ENCODE data around the gene FRK. TPM values are rescaled to one million over a fixed set of nuclear protein-coding genes. Genes with fewer than 3 reads are reported as not detected.

The FRK gene
- total RNA-seq, 1 donor from 2014 or later: 0.77 TPM

- no peak for TF ChIP-seq CTCF (IDR thresholded peaks at IDR 0.05; ENCODE audit: insufficient read depth, low read depth, low read length)
- no peak for TF ChIP-seq EZH2 (IDR thresholded peaks at IDR 0.05; ENCODE audit: insufficient read depth, low read length)
- Histone ChIP-seq H3K9ac (ENCODE audit: low read length) (no peak overlapping the region), H3K36me3 (ENCODE audit: insufficient read depth, low read length) (no peaks in the 10 kb centered on the region), H4K20me1 (ENCODE audit: insufficient read depth, low read length) (no peaks in the 10 kb centered on the region), H3K79me2 (ENCODE audit: insufficient read depth, low read length) (no peaks in the 10 kb centered on the region), H3K27me3 (ENCODE audit: insufficient read depth, low read length) (no peaks in the 10 kb centered on the region), H3K27ac (ENCODE audit: low read depth, low read length) (no peak overlapping the region), H2AFZ (ENCODE audit: low read depth, low read length) (no peak overlapping the region), H3K4me3 (ENCODE audit: insufficient read depth, low read depth, low read length) (no peak overlapping the region), H3K4me2 (ENCODE audit: low read length) (no peak overlapping the region), H3K9me3 (ENCODE audit: insufficient read depth, low read depth, low read length) (no peaks in the 10 kb centered on the region), H3K4me1 (ENCODE audit: insufficient read depth, low read length) (peaks cover 7% of the 10 kb centered on the region)
- Mint-ChIP-seq H3K4me3 (ENCODE audit: unreplicated experiment) (no peak overlapping the region), H3K27ac (ENCODE audit: unreplicated experiment) (no peak overlapping the region), H3K4me1 (ENCODE audit: low read depth, unreplicated experiment) (peaks cover 4% of the 10 kb centered on the region), H3K36me3 (ENCODE audit: low read depth, unreplicated experiment) (no peaks in the 10 kb centered on the region), H3K9me3 (ENCODE audit: unreplicated experiment) (no peaks in the 10 kb centered on the region), H3K27me3 (ENCODE audit: low read depth, unreplicated experiment) (no peaks in the 10 kb centered on the region)
- FAIRE-seq (no peak), DNase-seq (ENCODE audit: low read depth) (no peak)
Observed at GRCh38 chr6:116072368-116072767, 11.7 kb upstream of the FRK start.

GRCh38 chr6:116070616-116071389 is 10.1 kb upstream of the FRK start:
- no peak overlapping the region for H3K4me3 Mint-ChIP-seq (ENCODE audit: unreplicated experiment)
- Histone ChIP-seq H3K27ac (ENCODE audit: low read depth, low read length) (no peak overlapping the region), H2AFZ (ENCODE audit: low read depth, low read length) (no peak overlapping the region), H3K4me3 (ENCODE audit: insufficient read depth, low read depth, low read length) (no peak overlapping the region), H4K20me1 (ENCODE audit: insufficient read depth, low read length) (no peaks in the 10 kb centered on the region), H3K36me3 (ENCODE audit: insufficient read depth, low read length) (no peaks in the 10 kb centered on the region), H3K79me2 (ENCODE audit: insufficient read depth, low read length) (no peaks in the 10 kb centered on the region), H3K4me1 (ENCODE audit: insufficient read depth, low read length) (peaks cover 7% of the 10 kb centered on the region), H3K9ac (ENCODE audit: low read length) (no peak overlapping the region), H3K27me3 (ENCODE audit: insufficient read depth, low read length) (no peaks in the 10 kb centered on the region), H3K9me3 (ENCODE audit: insufficient read depth, low read depth, low read length) (no peaks in the 10 kb centered on the region), H3K4me2 (ENCODE audit: low read length) (no peak overlapping the region)
- H3K36me3 Mint-ChIP-seq (ENCODE audit: low read depth, unreplicated experiment): no peaks in the 10 kb centered on the region
- H3K9me3 Mint-ChIP-seq (ENCODE audit: unreplicated experiment): no peaks in the 10 kb centered on the region
- H3K27ac Mint-ChIP-seq (ENCODE audit: unreplicated experiment): no peak overlapping the region
- H3K27me3 Mint-ChIP-seq (ENCODE audit: low read depth, unreplicated experiment): no peaks in the 10 kb centered on the region
- no peak for FAIRE-seq
- H3K4me1 Mint-ChIP-seq (ENCODE audit: low read depth, unreplicated experiment): peaks cover 4% of the 10 kb centered on the region
- TF ChIP-seq EZH2 (IDR thresholded peaks at IDR 0.05; ENCODE audit: insufficient read depth, low read length) (no peak), CTCF (IDR thresholded peaks at IDR 0.05; ENCODE audit: insufficient read depth, low read depth, low read length) (no peak)
- no peak for DNase-seq (ENCODE audit: low read depth)

- no peak overlapping the region for H3K9ac ChIP-seq (ENCODE audit: low read length)
- no peak for TF ChIP-seq EZH2 (IDR thresholded peaks at IDR 0.05; ENCODE audit: insufficient read depth, low read length)
- no peak for TF ChIP-seq CTCF (IDR thresholded peaks at IDR 0.05; ENCODE audit: insufficient read depth, low read depth, low read length)
- H3K27ac Mint-ChIP-seq (ENCODE audit: unreplicated experiment): no peak overlapping the region
- no peaks in the 10 kb centered on the region for H3K27me3 ChIP-seq (ENCODE audit: insufficient read depth, low read length)
- H3K4me2 ChIP-seq (ENCODE audit: low read length): no peak overlapping the region
- H3K4me1 ChIP-seq (ENCODE audit: insufficient read depth, low read length): peaks cover 7% of the 10 kb centered on the region
- H3K36me3 Mint-ChIP-seq (ENCODE audit: low read depth, unreplicated experiment): no peaks in the 10 kb centered on the region
- no peak for FAIRE-seq
- H3K4me1 Mint-ChIP-seq (ENCODE audit: low read depth, unreplicated experiment): peaks cover 4% of the 10 kb centered on the region
- no peak for DNase-seq (ENCODE audit: low read depth)
- no peak overlapping the region for H3K4me3 ChIP-seq (ENCODE audit: insufficient read depth, low read depth, low read length)
- no peaks in the 10 kb centered on the region for H3K9me3 ChIP-seq (ENCODE audit: insufficient read depth, low read depth, low read length)
- no peaks in the 10 kb centered on the region for H3K27me3 Mint-ChIP-seq (ENCODE audit: low read depth, unreplicated experiment)
- no peak overlapping the region for H3K27ac ChIP-seq (ENCODE audit: low read depth, low read length)
- H3K4me3 Mint-ChIP-seq (ENCODE audit: unreplicated experiment): no peak overlapping the region
- no peaks in the 10 kb centered on the region for H4K20me1 ChIP-seq (ENCODE audit: insufficient read depth, low read length)
- H3K36me3 ChIP-seq (ENCODE audit: insufficient read depth, low read length): no peaks in the 10 kb centered on the region
- no peaks in the 10 kb centered on the region for H3K79me2 ChIP-seq (ENCODE audit: insufficient read depth, low read length)
- H3K9me3 Mint-ChIP-seq (ENCODE audit: unreplicated experiment): no peaks in the 10 kb centered on the region
- no peak overlapping the region for H2AFZ ChIP-seq (ENCODE audit: low read depth, low read length)
Observed at GRCh38 chr6:116070101-116070500, 9.4 kb upstream of the FRK start.
